Measurements from ENCODE around the gene RAPGEF4. TPM values are rescaled to one million over a fixed set of nuclear protein-coding genes. Genes with fewer than 3 reads are reported as not detected.

Gene RAPGEF4
- total and polyA plus RNA-seq, 2 of the 8 experiments (the other 6 are each of a cell fraction or from before 2014, with no cell fraction given) = 1.2 to 2.6 TPM

DNA sequence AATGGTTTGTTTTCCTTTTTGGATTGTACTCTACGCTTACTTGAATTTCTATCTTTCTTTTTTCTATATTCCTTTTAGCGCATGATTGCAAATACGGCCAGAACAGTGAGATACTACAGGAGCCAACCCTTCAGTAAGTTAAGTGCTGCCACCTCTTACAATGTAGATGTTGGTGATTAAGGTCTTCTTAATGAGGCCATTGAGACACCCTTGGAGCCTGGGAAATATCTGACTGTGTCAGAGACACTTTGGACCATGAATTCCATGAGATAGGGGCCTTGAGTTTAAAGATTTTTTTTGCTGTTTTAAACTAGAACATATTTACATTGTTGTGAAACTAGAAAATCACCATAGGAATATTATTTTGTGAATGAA is 312.9 kb downstream of the RAPGEF4 start:
- Histone ChIP-seq H4K5ac (ENCODE audit: insufficient read length, low read depth, low read length) (no peak overlapping the region), H2BK12ac (ENCODE audit: low read depth, low read length) (no peak overlapping the region), H3K27ac (ENCODE audit: low read depth, low read length) (no peak overlapping the region), H2AK5ac (ENCODE audit: low read depth, low read length) (no peak overlapping the region), H3K18ac (ENCODE audit: extremely low read depth, low read length) (no peak overlapping the region), H3K9ac (replicated peaks in 1 of 4; ENCODE audit: extremely low read depth in 1 of 4, low read depth in 3 of 4, low read length in 3 of 4) (no peak overlapping the region), H3K23me2 (ENCODE audit: low read depth, low read length) (no peaks in the 10 kb centered on the region), H3K4me3 (ENCODE audit: extremely low read depth in 1 of 4, insufficient read depth in 2 of 4, low read depth in 3 of 4, low read length in 4 of 4) (no peak overlapping the region), H2BK15ac (ENCODE audit: low read length) (no peak overlapping the region), H3K4me1 (replicated peaks in 1 of 4; ENCODE audit: control insufficient read depth in 3 of 4, insufficient read depth in 4 of 4, low read length in 3 of 4) (no peaks in the 10 kb centered on the region; a peak in 1 of 7 replicates), H3K36me3 (ENCODE audit: control insufficient read depth in 2 of 4, insufficient read depth in 4 of 4, low read length in 3 of 4) (no peaks in the 10 kb centered on the region), H2BK5ac (ENCODE audit: low read depth, low read length) (no peak overlapping the region), H3K4ac (replicated peaks; ENCODE audit: insufficient read length, low read depth, low read length) (no peak overlapping the region), H3K56ac (replicated peaks; ENCODE audit: insufficient read length, low read depth, low read length) (no peak overlapping the region), H4K91ac (replicated peaks; ENCODE audit: insufficient read length, low read length) (no peak overlapping the region), H3K79me2 (ENCODE audit: control insufficient read depth in 1 of 2, insufficient read depth in 2 of 2, low read length in 2 of 2) (no peaks in the 10 kb centered on the region), H3K23ac (ENCODE audit: insufficient read length) (no peak overlapping the region), H3K27me3 (replicated peaks in 1 of 4; ENCODE audit: control insufficient read depth in 3 of 4, extremely low read depth in 1 of 4, insufficient read depth in 3 of 4, low read length in 3 of 4) (no peaks in the 10 kb centered on the region), H3K9me3 (ENCODE audit: insufficient read depth in 2 of 2, low read depth in 1 of 2, low read length in 1 of 2) (no peaks in the 10 kb centered on the region), H3K79me1 (ENCODE audit: low read depth, low read length) (no peaks in the 10 kb centered on the region), H3K4me2 (ENCODE audit: insufficient read depth in 1 of 2, low read depth in 2 of 2, low read length in 2 of 2) (no peak overlapping the region), H2AFZ (ENCODE audit: low read length) (no peak overlapping the region), H4K8ac (ENCODE audit: extremely low read depth, insufficient read depth, low read length) (no peak overlapping the region), H2BK20ac (ENCODE audit: low read length) (no peak overlapping the region), H2BK120ac (replicated peaks; ENCODE audit: low read depth, low read length) (no peak overlapping the region), H4K20me1 (replicated peaks in 1 of 2; ENCODE audit: control insufficient read depth in 1 of 2, insufficient read depth in 2 of 2, low read length in 2 of 2) (no peaks in the 10 kb centered on the region), H3K14ac (ENCODE audit: insufficient read length) (no peak overlapping the region)
- DNase-seq (ENCODE audit: low read depth in 1 of 2, low spot score in 2 of 2) (no peak), FAIRE-seq (no peak)
- WGBS, 2 experiments (ENCODE audit: extremely low coverage in 1 of 2, insufficient coverage in 1 of 2, insufficient read length in 1 of 2, insufficient replicate concordance in 2 of 2, low coverage in 1 of 2, low lambda C conversion rate in 2 of 2, missing lambda C conversion rate in 1 of 2) = 86% methylated on average over 3 of the region's 3 CpGs; no CpG with 5 or more reads in 1 of the 2 experiments
- POLR2A ChIA-PET (ENCODE audit: partially characterized antibody) = no interaction called here
- CTCF ChIA-PET (ENCODE audit: partially characterized antibody) = interaction anchor here (0.9 to 2.2 kb wide), 2 partner anchors 21 to 43 kb away, joined by 3 to 9 read pairs; no protein-coding TSS in a partner anchor
- TF ChIP-seq ATF2 (IDR thresholded peaks at IDR 0.05; ENCODE audit: low read length) (no peak), POLR2A (IDR thresholded peaks at IDR 0.05; ENCODE audit: control extremely low read depth in 1 of 2, low read depth in 2 of 2, low read length in 2 of 2) (no peak), TAF1 (IDR thresholded peaks at IDR 0.05; ENCODE audit: low read depth, low read length) (no peak), SUZ12 (IDR thresholded peaks at IDR 0.05; ENCODE audit: low read length) (no peak), YY1 (IDR thresholded peaks at IDR 0.05; ENCODE audit: low read depth, low read length) (no peak), CHD2 (IDR thresholded peaks at IDR 0.05; ENCODE audit: low read length) (no peak), KDM4A (IDR thresholded peaks at IDR 0.05; ENCODE audit: low read depth, low read length, severe bottlenecking) (no peak), TEAD4 (IDR thresholded peaks at IDR 0.05; ENCODE audit: low read depth, low read length) (no peak)

Data from H1 (cell line).